ENCODE results near the gene HNMT. TPM values are rescaled to one million over a fixed set of nuclear protein-coding genes. Genes with fewer than 3 reads are reported as not detected.

HNMT gene
- total RNA-seq, 2 donors from 2014 or later, result 43.9 to 83.2 TPM

- no peak overlapping the region for H3K27ac ChIP-seq
- intact Hi-C loops (cut with DNase I), result no loop called here
- H3K9me3 ChIP-seq, result no peaks in the 10 kb centered on the region
- 92% methylated on average over 3 of the region's 3 CpGs for WGBS
- no peaks in the 10 kb centered on the region for H3K27me3 ChIP-seq (replicated peaks; ENCODE audit: insufficient read depth)
- no peak overlapping the region for H3K4me3 ChIP-seq
- no peak for DNase-seq (ENCODE audit: low spot score)
- no peak for TF ChIP-seq POLR2AphosphoS5 (IDR thresholded peaks at IDR 0.05)
- TF ChIP-seq CTCF (IDR thresholded peaks at IDR 0.05), result no peak
- TF ChIP-seq POLR2A (IDR thresholded peaks at IDR 0.05), result no peak
- no peaks in the 10 kb centered on the region for H3K36me3 ChIP-seq
- H3K4me1 ChIP-seq (replicated peaks), result no peaks in the 10 kb centered on the region
Observed at GRCh38 chr2:138012968-138013367, 48.7 kb downstream of the HNMT start.

GRCh38 chr2:138013639-138014038, 49.4 kb downstream of the HNMT start:
- 61% methylated on average over 2 of the region's 2 CpGs for WGBS
- DNase-seq (ENCODE audit: low spot score), result no peak
- H3K9me3 ChIP-seq, result no peaks in the 10 kb centered on the region
- H3K4me3 ChIP-seq, result no peak overlapping the region
- TF ChIP-seq POLR2AphosphoS5 (IDR thresholded peaks at IDR 0.05) (no peak), CTCF (IDR thresholded peaks at IDR 0.05) (no peak), POLR2A (IDR thresholded peaks at IDR 0.05) (no peak)
- no peaks in the 10 kb centered on the region for H3K27me3 ChIP-seq (replicated peaks; ENCODE audit: insufficient read depth)
- no peaks in the 10 kb centered on the region for H3K4me1 ChIP-seq (replicated peaks)
- H3K27ac ChIP-seq, result no peak overlapping the region
- intact Hi-C loops (cut with DNase I), result no loop called here
- H3K36me3 ChIP-seq, result no peaks in the 10 kb centered on the region

GRCh38 chr2:138015494-138015893, 51.2 kb downstream of the HNMT start:
- no peak for DNase-seq (ENCODE audit: low spot score)
- H3K4me3 ChIP-seq, result no peak overlapping the region
- no peak for TF ChIP-seq POLR2AphosphoS5 (IDR thresholded peaks at IDR 0.05)
- TF ChIP-seq POLR2A (IDR thresholded peaks at IDR 0.05), result no peak
- TF ChIP-seq CTCF (IDR thresholded peaks at IDR 0.05), result no peak
- intact Hi-C loops (cut with DNase I), result no loop called here
- no peaks in the 10 kb centered on the region for H3K27me3 ChIP-seq (replicated peaks; ENCODE audit: insufficient read depth)
- H3K9me3 ChIP-seq, result no peaks in the 10 kb centered on the region
- H3K36me3 ChIP-seq, result no peaks in the 10 kb centered on the region
- WGBS, result 93% methylated on average over 3 of the region's 3 CpGs
- H3K27ac ChIP-seq, result no peak overlapping the region
- H3K4me1 ChIP-seq (replicated peaks), result no peaks in the 10 kb centered on the region

- no peaks in the 10 kb centered on the region for H3K36me3 ChIP-seq
- intact Hi-C loops (cut with DNase I), result no loop called here
- H3K4me1 ChIP-seq (replicated peaks), result no peaks in the 10 kb centered on the region
- WGBS, result 77% methylated on average over 3 of the region's 3 CpGs
- no peak for TF ChIP-seq CTCF (IDR thresholded peaks at IDR 0.05)
- TF ChIP-seq POLR2A (IDR thresholded peaks at IDR 0.05), result no peak
- no peak for TF ChIP-seq POLR2AphosphoS5 (IDR thresholded peaks at IDR 0.05)
- no peaks in the 10 kb centered on the region for H3K9me3 ChIP-seq
- H3K4me3 ChIP-seq, result no peak overlapping the region
- H3K27ac ChIP-seq, result no peak overlapping the region
- no peaks in the 10 kb centered on the region for H3K27me3 ChIP-seq (replicated peaks; ENCODE audit: insufficient read depth)
- DNase-seq (ENCODE audit: low spot score), result no peak
Observed at GRCh38 chr2:138016351-138017087, 52.2 kb downstream of the HNMT start.

- no peak for DNase-seq (ENCODE audit: low spot score)
- Histone ChIP-seq H3K9me3 (no peaks in the 10 kb centered on the region), H3K27me3 (replicated peaks; ENCODE audit: insufficient read depth) (no peaks in the 10 kb centered on the region), H3K4me3 (no peak overlapping the region), H3K4me1 (replicated peaks) (no peaks in the 10 kb centered on the region), H3K36me3 (no peaks in the 10 kb centered on the region), H3K27ac (no peak overlapping the region)
- TF ChIP-seq POLR2AphosphoS5 (IDR thresholded peaks at IDR 0.05) (no peak), POLR2A (IDR thresholded peaks at IDR 0.05) (no peak), CTCF (IDR thresholded peaks at IDR 0.05) (no peak)
- intact Hi-C loops (cut with DNase I), result no loop called here
- WGBS, result 91% methylated on average over 1 of the region's 1 CpG
Observed at GRCh38 chr2:138017824-138018223, 53.6 kb downstream of the HNMT start.

Data from prostate gland (tissue), 2 donors.